Measurements from ENCODE around the gene FAM9C.

DNA sequence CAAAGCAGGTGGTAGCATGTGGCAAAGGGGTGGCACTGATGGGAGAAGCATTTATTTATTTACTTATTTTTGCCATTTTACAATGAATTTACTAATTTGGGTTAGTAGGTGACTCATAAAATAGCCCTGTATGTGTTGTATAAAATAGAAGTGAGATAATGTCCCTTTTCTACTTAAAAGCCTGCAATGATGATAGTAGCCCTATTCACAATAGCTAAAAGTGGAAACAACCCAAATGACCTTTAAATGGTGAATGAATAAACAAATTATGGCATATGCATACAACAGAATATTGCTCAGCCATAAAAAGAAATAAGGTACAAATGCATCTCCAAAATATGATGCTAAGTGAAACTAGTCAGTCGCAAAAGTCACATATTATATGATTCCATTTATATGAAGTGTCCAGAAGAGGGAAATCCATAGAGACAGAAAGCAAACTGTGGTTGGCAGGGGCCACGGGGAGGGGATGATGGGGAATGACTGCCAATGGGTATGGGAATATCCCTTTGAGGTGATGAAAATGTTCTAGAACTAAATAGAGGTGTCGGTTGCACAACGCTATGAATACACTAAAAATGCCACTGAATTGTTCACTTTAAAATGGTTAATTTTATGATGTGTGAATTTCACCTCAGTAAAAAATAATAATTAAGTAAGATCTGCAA lies 35.8 kb upstream of the FAM9C start:
- TF ChIP-seq CTCF (IDR thresholded peaks at IDR 0.05 in 4 of 5, conservative IDR thresholded peaks at IDR 0.05 in 1 of 5) (no peak), POLR2A (IDR thresholded peaks at IDR 0.05) (no peak)
